HG03442 (cell line): ENCODE measurements around the gene ZBTB4.

ENCODE experiments used
- ATAC-seq: cut with Tn5 transposase; IDR thresholded peaks from one replicate; pipeline ENCODE4 v1.9.1; 2021; ENCODE audit warnings: mild to moderate bottlenecking, moderate library complexity; ENCODE audit not compliant: unreplicated experiment

The ZBTB4 gene

DNA sequence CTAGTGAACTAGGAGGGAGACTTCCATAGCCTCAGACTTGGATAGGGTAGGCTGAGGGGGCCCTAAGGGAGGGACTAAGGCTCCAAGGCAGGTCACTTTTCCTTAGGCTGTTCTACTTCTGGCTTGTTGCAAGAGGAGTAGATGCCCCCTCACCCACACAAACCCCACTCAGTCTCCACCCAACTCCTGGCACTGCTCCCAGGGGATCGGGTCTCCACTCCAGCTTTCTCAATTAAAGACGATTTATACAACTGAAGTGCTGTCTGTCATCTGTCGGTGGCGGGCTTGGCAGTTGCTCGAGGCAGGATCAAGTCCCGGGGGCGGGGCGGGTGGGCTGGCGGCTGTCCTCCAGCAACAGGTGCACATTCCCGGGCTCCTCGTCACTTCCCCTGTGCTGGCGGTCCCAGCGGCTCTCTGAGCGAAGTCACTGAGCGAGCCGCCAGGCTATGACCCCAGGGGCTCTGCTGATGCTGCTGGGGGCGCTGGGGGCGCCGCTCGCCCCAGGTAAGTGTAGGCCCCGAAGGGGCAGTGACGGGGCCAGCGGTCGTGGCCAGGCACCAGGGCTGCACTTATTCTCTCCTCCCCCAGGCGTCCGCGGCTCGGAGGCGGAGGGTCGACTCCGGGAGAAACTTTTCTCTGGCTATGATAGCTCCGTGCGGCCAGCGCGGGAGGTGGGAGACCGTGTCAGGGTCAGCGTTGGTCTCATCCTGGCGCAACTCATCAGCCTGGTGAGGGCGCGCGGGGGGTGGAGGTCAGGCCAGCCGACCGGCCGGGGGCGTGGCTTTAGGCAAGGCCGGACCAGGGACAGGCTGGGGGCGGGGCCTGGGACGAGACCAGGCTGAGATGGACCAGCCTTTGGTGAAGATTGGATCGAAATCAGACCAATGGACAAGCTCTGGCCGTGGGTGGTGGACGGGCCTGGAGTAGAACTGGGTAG is 34.5 kb downstream of the ZBTB4 start, which contains the start of gene CHRNB1:
TSS of gene CHRNB1 (plus strand) at position 380 of the 937 bp plus-strand sequence. CDS start at position 447, 67 bp downstream.
- no peak for ATAC-seq

DNA sequence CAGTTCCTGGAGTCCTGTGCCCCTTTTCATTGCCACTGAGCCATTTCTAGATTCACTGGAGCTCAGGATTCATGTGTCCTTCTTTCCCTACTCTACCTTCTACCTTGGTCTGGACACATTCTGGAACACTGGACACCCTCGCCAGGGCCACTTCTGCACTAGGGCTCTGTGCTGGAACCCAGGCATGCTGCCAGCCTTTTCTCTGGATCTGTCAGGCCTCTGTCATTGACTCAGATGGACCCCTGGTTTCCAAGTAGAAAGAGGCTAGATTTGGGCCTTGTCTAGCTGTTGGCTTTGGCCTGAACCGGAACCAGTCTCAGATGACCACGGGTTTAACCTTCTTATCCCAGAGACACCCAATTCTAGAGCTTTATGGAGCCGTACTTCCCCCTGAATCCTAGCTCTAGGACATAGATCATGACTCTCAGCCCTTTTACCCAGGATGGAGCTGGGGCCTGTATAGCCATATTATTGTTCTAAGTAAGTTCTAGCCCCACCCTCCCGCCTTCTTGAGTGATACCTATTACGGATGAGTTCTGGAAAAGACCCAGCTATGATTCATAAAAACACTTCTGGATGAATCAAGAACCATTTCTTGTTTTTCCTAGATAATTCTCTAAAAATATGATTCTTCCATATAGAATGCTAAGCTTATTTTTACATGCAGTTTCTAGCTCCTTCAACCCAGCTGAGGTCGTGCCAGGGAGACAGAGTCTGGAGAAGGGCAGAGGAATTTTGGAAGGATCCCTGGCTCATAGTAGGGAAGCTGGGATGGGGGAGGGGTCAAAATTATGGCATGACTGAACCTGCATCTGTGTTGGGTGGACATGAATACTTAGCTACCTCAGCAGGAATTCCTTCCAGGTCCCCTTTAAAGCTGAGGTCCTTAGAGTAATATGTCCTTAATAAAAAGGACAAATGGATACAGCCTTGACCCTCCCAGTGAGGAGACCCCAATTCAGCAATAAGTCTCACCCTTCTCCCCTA is 35.6 kb downstream of the ZBTB4 start:
- no peak for ATAC-seq

DNA sequence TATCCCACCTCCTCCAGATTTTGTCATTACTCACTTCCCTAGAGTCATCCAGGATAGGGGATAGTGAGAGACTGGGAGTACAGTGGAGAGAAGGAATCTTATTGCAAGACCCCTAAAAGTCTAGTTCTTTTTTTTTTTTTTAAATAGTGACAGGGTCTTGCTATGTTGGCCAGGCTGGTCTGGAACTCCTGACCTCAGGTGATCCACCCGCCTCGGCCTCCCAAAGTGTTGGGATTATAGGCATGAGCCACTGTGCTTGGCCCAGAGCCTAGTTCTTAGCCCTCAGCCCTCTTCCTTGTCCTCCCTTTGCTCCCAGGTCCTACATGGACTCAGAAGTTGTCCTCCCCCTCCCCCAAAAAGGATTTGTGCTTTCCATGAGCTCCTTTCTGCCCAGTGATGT is 37.3 kb downstream of the ZBTB4 start:
- no peak for ATAC-seq

DNA sequence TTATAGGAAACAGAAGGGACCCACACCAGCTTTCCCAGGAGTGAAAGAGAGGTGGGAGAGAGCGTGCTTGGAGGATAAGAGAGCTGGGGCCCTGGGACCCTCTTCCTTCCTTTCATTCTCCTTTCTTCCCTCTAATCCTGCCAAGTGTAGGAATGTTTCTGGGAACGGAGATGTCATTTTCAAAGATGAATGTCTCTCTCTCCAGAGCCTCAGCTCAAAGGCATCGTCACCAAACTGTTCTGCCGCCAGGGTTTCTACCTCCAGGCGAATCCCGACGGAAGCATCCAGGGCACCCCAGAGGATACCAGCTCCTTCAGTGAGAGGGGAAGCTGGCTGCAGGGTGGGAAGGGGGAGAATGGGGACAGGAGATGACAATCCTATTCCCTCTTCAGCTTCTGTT is 38.2 kb downstream of the ZBTB4 start:
- no peak for ATAC-seq

DNA sequence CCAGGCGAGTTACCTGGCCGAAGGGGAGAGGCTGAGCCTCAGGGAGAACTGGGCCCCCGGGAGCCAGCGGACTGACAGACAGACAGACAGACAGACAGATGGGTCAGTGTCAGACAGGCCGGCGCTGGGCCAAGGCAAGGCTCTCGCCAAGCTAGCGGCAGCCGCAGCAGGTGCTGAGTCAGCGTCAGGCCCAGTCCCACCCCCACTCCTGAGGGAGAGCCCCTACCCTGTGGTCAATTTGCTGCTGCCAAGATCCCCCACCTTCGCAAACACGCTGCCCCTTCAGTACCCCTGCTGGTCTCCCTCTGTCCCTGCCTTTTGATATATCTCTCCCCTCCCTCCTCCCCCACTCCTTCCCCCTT is 38.6 kb downstream of the ZBTB4 start:
- no peak for ATAC-seq

DNA sequence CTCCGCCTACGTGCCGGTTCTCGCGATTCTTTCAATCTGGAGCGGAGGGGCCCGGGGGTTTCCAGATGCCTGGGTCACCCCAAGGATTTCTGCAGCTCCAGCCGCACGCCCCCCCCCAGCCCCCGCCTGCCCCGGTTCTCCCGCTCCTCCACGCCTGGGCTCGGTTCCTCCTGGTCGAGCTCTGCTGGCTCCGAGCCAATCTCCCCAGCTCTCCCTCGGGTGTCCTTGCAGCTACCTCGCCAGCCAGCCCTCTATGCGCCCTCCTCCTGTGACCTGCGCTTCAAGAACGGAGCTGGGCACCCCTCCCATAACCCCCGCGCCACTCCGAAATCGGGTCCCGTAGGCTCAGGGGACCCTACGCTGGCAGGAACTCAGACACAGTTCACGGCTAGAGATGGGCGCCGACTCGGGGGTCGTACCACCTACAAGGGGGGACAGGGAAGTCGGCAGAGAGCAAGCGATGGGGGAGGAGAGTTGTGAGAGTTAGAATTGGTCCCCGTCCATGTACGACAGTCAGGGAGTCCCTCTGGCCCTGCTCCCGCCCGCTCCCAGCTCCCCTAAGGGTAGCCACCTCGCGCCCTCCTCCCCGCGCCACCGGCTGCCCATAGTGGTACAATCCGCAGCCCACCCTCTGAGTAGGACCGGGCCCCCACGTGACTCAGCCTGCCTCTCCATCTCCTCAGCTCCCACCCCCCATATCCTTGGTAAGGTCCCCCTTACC is 39.2 kb downstream of the ZBTB4 start:
- no peak for ATAC-seq

DNA sequence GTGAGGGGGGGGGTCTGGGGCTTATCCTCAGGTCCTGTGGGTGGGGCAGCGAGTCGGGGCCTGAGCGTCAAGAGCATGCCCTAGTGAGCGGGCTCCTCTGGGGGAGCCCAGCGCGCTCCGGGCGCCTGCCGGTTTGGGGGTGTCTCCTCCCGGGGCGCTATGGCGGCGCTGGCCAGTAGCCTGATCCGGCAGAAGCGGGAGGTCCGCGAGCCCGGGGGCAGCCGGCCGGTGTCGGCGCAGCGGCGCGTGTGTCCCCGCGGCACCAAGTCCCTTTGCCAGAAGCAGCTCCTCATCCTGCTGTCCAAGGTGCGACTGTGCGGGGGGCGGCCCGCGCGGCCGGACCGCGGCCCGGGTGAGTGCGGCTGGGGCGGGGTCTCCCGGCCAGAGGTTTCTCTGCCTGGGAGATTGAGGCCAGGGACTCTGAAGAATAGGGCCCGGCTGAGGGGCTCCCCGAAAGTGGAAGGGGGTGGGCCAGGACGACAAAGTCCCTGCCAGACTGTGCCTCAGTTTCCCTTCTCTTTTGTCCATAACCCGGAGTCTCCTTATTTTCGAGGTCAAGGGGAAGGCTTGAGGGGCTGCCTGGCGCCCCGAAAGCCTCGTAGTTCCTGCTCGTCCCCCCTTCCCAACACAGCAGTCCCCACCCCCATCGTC is 39.8 kb downstream of the ZBTB4 start, which contains the start of gene FGF11:
TSS of gene FGF11 (plus strand) at position 51 of the 651 bp plus-strand sequence. CDS start at position 160, 109 bp downstream.
- no peak for ATAC-seq

DNA sequence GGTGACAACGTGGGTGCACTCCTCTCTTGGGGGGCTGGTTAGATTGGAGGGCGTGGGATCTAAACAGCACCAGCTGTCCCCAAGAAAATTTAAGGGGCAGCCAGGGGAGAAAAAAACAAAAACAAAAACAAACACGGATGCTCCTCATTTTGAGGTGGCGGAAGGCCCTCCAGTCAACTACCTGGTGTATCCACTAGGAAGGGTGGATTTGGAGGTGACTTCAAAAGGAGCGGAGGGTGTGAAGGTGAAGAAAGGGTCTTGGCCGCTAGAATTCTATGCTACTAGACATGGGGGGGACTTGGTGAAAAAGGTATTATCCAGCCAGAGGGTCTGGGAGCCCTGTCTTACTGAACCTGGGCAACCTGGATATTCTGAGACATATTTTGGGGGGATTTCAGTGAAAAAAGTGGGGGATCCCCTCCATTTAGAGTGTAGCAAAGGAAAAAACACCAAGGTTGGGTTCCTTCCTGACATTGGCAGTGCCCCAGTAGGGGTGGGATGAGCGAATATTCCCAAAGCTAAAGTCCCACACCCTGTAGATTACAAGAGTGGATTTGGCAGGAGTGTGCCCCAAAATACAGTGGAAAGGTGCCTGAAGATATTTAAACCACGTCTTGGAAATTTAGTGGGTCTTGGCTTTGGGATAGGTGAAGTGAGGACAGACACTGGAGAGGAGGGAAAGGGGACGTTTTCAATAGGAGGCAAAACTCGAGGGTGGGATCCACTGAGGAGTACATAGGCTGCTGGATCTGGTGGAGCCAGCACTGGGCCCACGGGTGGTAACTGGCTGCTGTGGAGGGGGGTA is 40.6 kb downstream of the ZBTB4 start:
- ATAC-seq: no peak

DNA sequence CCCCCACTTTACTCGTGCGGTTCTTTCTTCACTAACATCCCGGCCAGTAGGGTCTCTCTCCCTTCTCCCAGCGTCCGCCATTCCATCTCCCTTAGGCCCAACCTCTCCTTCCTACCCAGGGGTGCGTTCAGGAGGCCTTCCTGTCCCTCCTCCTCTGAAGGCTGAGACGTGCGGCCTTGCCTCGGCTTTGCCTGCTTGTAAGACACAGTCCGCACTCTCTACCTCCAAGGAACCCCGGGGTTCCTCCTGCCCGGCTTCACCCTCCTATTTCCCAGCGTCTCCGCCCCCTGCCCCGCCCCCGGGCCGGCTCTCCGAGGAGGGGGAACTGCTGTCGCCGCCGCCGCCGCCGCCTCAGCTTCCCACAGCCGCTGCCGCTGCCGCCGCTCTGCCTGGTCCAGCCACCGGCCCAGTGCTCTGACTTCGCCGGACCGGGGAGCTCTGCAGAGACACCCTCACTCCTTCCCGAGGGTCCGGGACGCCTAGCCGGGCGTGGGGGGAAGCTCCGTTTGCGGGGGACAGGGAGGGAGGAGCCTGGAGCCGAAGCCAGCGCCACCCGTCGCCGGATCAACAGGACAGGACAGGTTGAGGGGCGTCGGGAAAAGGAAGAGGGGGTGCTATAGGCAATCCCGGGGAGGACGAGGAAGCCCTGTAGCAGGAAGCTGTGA is 41.3 kb downstream of the ZBTB4 start:
- ATAC-seq: no peak

DNA sequence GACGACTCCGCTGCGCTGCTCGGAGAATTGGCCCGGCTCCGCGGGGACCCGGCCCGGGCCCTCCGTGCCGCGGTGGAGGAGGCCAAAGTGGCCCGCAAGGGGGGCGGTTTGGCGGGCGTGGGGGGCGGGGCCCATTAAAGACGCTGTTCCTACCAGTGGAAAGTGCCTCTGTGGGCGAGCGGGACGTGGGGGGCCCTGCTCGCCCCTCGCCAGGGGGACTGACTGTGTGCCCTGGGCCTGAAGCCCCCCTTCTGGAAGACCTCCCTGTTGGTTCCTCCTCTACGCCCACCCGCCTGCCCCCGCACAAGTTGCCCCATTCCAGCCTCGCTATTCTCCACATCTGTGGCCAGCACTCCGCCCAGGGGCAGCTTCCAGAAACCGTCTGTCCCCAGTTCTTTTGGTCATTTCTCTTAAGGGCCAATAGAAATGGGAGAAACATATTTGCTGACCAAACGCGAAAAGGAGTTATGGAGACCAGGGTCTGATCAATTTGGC is 42.0 kb downstream of the ZBTB4 start:
- ATAC-seq: no peak

DNA sequence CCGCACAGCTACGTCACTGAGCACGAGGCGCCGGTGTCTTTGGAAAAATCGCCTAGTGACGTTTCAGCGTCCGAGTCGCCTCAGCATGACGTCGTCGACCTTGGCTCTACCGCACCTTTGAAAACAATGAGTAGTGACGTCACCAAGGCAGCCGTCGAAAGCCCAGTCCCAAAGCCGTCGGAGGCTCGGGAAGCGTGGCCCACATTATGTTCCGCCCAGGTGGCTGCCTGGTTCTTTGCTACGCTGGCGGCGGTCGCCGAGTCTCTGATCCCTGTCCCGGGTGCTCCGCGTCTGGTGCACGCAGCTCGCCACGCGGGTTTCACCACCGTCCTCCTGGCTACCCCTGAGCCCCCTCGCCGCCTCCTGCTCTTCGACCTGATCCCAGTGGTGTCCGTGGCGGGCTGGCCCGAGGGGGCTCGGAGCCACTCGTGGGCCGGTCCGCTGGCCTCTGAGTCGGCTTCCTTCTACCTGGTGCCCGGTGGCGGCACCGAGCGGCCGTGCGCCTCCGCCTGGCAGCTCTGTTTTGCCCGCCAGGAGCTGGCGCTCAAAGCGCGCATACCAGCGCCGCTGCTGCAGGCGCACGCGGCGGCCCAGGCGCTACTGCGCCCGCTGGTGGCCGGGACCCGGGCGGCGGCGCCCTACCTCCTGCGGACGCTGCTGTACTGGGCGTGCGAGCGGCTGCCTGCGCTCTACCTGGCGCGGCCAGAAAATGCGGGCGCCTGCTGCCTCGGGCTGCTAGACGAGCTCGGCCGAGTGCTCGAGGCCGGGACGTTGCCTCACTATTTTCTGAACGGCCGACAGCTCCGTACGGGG is 42.7 kb downstream of the ZBTB4 start:
- ATAC-seq: peak; percentile 34

DNA sequence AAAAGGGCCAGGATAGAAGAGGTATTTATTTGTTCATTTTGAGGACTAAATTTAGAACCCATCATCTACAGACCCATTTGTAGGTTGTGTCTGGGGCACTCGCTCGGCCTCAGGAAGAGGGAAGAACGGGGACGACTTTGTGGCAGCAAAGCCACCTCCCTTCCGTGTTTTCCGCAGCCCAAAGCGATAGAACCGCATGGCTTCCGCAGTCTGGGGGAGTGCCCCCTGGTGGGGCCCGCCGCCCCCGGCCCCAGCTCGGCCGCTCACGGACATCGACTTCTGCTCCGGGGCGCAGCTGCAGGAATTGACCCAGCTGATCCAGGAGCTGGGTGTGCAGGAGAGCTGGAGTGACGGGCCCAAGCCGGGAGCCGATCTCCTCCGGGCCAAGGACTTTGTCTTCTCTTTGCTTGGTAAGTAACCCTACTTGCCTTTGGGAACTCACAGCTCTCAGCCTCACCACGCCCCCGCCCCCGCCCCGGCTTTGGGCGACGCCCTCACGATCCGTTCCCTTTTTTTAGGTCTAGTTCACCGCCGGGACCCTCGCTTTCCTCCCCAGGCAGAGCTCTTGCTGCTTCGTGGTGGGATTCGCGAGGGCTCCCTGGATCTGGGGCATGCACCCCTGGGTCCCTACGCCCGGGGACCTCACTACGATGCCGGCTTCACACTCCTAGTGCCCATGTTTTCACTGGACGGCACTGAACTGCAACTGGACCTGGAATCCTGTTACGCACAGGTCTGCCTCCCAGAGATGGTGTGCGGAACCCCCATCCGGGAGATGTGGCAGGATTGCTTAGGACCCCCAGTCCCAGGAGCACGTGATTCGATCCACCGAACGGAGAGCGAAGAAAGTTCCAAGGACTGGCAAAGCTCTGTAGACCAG is 43.5 kb downstream of the ZBTB4 start:
- no peak for ATAC-seq

DNA sequence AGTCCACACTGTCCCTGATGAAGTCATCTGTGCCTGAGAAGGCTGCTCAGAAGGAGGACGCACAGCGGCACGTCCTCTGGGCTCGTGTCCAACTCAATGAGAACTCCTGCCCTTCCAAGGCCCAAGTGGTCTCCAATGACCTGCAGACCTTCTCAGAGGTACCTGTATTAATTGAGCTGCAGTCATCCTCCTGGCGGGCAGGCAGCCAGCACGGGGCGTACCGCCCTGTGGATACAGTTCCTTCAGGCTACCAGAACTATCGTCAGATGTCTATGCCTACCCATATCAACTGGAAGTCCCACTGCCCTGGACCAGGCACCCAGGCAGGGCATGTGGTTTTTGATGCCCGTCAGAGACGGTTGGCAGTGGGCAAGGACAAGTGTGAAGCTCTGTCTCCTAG is 47.1 kb downstream of the ZBTB4 start:
- no peak for ATAC-seq

DNA sequence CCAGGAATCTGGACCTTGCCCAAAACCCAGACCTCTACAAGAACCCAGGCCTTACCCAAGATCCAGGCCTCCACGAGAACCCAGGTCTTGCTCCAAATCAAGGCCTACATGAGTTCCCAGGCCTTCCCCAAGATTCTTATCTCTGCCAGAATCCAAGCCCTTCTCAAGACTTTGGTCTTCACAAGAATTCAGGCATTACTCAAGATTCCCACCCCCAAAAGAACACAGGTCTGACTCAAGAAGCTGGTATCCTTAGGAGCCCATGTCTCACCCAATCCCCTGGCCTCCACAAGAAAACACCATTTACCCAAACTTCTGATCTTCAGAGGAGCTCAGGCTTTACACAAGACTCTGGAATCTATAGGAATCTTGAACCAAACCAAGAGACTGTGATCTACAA is 48.2 kb downstream of the ZBTB4 start:
- no peak for ATAC-seq

DNA sequence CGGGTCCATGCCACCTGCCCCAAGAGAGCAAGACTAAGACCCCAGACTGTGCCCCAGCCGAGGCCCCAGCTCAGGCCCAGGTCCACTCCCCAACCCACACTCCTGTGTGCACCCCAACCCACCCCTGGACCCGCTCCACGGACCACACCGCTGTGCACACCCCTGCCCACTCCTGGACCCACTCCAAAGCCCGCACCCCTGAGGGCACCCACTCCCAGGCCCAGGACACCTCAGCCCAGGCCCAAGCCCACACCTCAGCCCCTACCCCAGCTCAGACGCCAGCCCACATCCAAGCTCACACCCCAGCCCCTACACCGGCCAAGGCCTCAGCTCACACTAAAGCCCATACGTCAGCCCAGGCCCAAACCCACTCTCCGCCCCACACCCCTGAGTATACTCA is 49.7 kb downstream of the ZBTB4 start:
- ATAC-seq: no peak

DNA sequence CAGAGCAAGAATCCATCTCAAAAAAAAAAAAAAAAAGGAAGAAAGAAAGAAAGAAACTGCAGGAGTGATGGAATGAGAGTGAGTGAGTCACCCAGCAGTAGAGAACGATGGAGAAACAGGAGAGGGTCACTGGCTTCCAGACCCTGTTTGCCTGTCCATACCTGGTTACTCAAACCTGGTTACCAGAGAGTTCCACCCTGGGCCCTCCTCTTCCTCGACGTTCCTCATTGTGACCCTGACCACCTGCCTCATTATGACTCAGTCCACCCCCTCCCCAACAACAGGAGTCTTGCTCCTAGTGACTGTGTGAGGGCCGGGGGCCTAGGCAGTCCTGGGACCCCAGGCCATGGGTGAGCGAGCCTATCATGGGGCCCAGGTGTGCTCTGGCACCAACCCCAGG is 50.9 kb downstream of the ZBTB4 start, which contains the start of gene SPEM3:
TSS of gene SPEM3 (plus strand) at position 301 of the 400 bp plus-strand sequence. CDS start at position 347, 46 bp downstream.
- ATAC-seq: no peak

DNA sequence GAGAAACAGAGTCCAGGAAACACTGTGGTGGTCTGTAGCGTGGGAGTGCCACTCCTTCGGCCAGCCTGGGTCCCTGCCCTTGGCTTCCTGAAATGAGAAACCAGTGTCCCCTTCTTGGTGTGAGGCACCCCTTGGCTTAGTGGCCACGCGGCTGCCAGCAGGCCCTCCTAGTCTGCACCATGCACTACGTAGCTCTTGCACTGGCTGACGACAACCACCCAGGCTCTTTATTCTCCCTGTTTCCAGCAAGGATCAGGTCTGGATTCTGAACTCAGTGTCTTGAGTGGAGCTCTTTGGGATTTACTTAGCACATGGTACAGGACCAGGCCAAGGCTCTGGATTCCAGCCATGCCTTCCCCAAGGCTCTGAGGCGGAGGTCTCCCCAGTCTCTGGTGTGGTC is 51.9 kb downstream of the ZBTB4 start:
- ATAC-seq: no peak
